ENCODE data around the gene ERBB2.

DNA sequence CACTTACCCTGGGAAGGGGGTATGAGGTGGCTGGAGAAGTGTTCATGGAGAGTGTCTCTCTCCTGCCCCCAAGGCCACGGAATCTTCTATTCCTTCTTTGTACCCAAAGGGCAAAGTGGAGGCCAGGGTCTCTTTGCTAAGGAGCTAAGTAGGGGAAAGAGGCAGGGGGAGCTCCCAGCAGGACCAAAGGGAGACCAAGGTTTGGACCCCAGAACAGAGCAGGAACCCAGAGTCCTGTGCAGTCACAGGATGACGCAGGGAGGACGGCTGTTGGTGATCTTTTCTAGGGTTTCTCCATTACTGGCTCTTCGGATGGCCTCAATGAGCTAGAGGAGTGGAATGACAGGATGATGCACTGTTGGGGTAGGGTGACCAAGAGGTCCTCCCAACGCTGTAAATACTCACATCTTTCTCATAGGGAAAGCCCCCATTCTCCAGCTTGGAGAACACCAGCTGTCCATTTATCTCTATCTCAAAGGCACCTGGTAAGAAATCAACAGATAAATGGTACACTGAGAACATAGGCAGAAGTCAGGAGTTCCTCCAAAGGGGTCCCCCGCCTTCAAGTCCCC lies 29.5 kb downstream of the ERBB2 start:
- peak in 1 of 4 donors; percentile 7 for TF ChIP-seq POLR2A (IDR thresholded peaks at IDR 0.05)
- TF ChIP-seq, protein P1, sequence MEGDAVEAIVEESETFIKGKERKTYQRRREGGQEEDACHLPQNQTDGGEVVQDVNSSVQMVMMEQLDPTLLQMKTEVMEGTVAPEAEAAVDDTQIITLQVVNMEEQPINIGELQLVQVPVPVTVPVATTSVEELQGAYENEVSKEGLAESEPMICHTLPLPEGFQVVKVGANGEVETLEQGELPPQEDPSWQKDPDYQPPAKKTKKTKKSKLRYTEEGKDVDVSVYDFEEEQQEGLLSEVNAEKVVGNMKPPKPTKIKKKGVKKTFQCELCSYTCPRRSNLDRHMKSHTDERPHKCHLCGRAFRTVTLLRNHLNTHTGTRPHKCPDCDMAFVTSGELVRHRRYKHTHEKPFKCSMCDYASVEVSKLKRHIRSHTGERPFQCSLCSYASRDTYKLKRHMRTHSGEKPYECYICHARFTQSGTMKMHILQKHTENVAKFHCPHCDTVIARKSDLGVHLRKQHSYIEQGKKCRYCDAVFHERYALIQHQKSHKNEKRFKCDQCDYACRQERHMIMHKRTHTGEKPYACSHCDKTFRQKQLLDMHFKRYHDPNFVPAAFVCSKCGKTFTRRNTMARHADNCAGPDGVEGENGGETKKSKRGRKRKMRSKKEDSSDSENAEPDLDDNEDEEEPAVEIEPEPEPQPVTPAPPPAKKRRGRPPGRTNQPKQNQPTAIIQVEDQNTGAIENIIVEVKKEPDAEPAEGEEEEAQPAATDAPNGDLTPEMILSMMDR (IDR thresholded peaks at IDR 0.05): no peak
